ENCODE data around the gene SGCD. TPM values are rescaled to one million over a fixed set of nuclear protein-coding genes. Genes with fewer than 3 reads are reported as not detected.

The SGCD gene
- total RNA-seq, 1 donor, result 11.7 TPM

DNA sequence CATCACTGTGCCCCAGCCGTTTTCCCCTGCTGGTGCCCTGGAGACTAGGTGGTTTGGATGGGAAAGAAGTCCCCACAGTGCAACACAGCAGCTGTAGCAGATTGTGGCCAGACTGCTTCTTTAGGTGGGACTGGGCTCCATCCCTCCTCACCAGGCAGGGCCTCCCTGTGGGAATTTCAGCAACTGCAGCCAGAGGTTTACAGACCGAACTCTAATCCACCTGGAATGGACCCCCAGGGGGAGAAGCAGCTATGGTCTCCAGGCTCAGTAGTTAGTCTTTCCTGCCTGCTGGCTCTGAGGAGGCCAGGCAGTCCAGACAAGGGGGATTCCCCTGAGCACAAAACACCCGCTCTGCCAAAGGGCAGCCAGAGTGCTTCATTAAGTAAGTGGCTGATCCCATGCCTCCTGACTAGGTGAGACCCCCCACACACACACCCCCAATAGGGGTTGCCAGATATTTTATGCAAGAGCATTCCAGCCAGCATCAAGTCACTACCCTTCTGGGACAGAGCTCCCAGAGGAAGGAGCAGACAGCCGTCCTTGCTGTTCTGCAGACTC, 188.9 kb downstream of the SGCD start:
- TF ChIP-seq, protein P1, sequence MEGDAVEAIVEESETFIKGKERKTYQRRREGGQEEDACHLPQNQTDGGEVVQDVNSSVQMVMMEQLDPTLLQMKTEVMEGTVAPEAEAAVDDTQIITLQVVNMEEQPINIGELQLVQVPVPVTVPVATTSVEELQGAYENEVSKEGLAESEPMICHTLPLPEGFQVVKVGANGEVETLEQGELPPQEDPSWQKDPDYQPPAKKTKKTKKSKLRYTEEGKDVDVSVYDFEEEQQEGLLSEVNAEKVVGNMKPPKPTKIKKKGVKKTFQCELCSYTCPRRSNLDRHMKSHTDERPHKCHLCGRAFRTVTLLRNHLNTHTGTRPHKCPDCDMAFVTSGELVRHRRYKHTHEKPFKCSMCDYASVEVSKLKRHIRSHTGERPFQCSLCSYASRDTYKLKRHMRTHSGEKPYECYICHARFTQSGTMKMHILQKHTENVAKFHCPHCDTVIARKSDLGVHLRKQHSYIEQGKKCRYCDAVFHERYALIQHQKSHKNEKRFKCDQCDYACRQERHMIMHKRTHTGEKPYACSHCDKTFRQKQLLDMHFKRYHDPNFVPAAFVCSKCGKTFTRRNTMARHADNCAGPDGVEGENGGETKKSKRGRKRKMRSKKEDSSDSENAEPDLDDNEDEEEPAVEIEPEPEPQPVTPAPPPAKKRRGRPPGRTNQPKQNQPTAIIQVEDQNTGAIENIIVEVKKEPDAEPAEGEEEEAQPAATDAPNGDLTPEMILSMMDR (IDR thresholded peaks at IDR 0.05; ENCODE audit: insufficient read depth, low read length), result no peak
- DNase-seq (ENCODE audit: low read depth), result no peak
- H3K4me3 ChIP-seq (ENCODE audit: low read depth, low read length), result no peak overlapping the region

DNA sequence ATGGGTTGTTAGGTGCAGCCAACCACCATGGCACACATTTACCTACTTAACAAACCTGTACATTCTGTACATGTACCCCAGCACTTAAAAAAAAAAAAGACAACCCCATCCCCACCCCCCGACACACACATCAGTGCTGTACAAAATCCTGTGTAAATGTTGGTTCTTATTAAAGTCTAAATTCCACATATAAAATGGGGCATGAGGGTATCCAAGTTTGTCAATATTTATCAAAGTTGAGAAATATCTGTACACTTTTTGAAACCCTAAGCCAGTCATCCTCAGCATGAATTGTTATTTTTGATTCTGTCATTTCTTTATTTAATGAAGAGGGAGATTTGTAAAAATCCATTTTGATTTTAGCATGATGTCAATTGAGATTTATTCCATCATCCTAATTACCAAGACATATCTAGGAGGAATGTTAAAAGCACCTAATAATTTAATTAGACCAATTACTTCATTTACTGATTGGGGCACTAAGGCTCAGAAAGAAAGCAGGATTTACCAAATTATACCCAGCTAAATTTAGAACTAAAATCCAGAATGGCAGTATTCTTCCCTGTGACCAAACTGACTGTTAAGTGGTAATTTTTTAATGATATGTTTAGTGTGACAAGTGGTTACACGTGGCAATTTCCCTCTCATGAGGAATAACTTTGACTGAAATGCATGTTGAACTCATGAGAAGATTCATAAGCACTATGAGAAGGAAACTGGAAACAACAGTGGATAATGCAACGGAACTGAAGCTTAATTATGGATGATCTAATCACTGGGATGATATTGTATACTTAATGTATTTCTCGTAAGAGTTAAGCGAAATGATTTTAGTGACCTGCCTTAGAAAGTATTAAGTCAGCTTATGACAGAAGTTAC, 195.9 kb downstream of the SGCD start:
- H3K4me3 ChIP-seq (ENCODE audit: low read depth, low read length), result no peak overlapping the region
- no peak for DNase-seq (ENCODE audit: low read depth)
- TF ChIP-seq, protein P1 (IDR thresholded peaks at IDR 0.05; ENCODE audit: insufficient read depth, low read length), result no peak

DNA sequence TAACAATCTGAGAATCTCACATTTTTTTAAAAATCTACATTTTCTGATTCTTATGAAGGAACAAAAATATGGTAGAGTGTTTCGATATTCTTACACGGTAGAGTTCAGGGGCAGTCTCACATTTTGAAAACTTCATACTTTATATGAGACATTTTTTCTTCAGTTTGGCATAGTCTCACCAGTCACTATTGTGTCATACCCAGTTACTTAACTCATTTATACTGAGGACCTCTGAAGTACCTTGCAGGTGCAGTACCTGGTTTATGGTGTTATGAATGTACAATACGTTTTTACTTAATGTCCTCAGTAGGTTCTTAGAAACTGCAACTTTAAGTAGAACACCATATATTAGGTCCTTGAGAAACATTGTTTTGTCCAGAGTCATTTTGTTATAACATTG, 196.6 kb downstream of the SGCD start:
- TF ChIP-seq, protein P1 (IDR thresholded peaks at IDR 0.05; ENCODE audit: insufficient read depth, low read length), result no peak
- no peak overlapping the region for H3K4me3 ChIP-seq (ENCODE audit: low read depth, low read length)
- no peak for DNase-seq (ENCODE audit: low read depth)

DNA sequence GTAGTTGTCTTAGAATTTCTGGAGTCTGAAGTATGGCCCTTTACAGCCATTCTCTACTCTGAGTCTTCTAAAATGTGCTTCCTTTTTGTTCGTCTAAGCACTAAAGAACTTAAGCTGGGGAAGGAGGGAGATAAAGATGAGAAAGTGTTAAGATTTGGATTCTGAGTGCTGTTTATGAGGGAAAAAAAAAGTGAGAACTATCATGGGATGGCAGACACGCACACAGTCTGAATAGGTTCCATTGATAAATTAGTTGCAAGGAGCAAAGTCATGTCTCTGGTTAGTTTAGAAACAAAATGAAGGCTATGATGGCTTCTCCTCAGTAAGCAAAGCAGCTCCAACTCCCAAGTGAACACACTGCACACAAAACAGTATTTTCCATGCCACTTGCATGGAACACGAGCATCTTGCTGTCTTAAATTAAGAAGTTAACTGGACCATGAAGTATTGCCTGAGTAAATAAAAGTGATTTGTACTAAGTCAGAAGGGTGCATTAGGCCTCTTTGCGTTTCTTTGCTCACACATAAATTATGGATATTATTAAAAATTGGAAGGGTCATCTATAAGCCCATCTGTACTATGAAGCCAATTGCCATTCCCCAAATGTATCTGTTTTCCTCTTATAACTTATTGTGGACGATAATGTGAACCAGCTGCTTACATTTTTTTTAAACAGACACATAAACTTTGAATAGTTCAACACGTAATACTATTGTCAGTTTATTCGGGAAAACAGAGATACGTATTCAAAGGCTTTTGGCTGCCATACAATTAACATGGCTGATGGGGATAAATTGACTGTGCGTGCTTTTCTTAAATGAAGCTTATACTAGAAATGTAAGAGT, 199.3 kb downstream of the SGCD start:
- TF ChIP-seq, protein P1 (IDR thresholded peaks at IDR 0.05; ENCODE audit: insufficient read depth, low read length), result no peak
- H3K4me3 ChIP-seq (ENCODE audit: low read depth, low read length), result no peak overlapping the region
- DNase-seq (ENCODE audit: low read depth), result no peak

DNA sequence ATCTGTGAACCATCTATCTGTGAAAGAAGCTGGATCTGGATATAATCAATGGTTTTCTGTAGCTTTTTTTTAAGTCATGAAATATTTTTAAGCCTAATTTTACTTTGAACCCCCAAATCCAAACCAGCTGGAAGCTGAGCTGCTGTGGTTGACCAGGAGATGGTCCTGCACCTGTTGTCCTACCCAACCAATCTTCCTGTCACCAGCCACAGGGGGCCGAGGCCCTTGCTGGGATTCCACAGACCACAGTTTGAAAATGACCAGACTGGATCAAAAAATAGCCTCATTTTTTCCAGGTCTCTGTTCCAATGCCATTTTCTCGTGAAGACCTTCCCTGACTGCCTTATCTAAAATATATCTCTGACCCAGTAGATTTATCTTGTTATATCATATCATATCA, 200.6 kb downstream of the SGCD start:
- TF ChIP-seq, protein P1 (IDR thresholded peaks at IDR 0.05; ENCODE audit: insufficient read depth, low read length), result no peak
- H3K4me3 ChIP-seq (ENCODE audit: low read depth, low read length), result no peak overlapping the region
- no peak for DNase-seq (ENCODE audit: low read depth)

DNA sequence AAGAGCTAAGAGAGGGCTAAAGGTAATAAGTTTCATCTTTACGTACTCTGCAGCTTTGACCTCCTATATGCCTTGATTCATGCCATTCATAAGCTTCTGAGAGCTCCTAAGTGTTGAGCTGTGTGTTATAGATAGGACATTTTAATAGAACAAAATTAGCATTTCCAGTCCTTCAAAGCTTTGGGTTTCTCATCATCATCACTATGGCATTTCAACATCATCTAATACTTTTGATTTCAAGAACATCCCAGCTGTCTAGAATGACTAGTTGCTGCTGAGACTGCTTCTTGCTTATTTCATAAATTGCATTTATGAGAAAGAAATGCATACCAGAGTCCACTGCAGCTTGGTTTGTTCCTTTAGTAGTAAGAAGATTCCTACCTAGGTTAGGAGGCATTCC, 201.7 kb downstream of the SGCD start:
- no peak overlapping the region for H3K4me3 ChIP-seq (ENCODE audit: low read depth, low read length)
- DNase-seq (ENCODE audit: low read depth), result no peak
- TF ChIP-seq, protein P1 (IDR thresholded peaks at IDR 0.05; ENCODE audit: insufficient read depth, low read length), result no peak
